HepG2 (cell line): ENCODE data around the gene GJC2. TPM values are rescaled to one million over a fixed set of nuclear protein-coding genes. Genes with fewer than 3 reads are reported as not detected.

Experiments used
- CBFB ChIP-seq: sonication (generic); formaldehyde crosslinking; IDR thresholded peaks from 2 replicates; pipeline ENCODE4 v1.4.0; 2020; ENCODE audit warnings: missing genetic modification reagents
- HES4 ChIP-seq: sonication (generic); formaldehyde crosslinking; IDR thresholded peaks from 2 replicates; pipeline ENCODE4 v1.9.0; 2021; ENCODE audit warnings: mild to moderate bottlenecking, missing genetic modification reagents, borderline replicate concordance
- JARID2 ChIP-seq: sonication (generic); formaldehyde crosslinking; IDR thresholded peaks from 2 replicates; pipeline ENCODE4 v1.8.1; 2023; ENCODE audit warnings: missing genetic modification reagents, inconsistent platforms; ENCODE audit not compliant: insufficient replicate concordance
- JUN ChIP-seq: sonication (generic); formaldehyde crosslinking; IDR thresholded peaks from 2 replicates; pipeline ENCODE4 v1.4.0; 2020; ENCODE audit warnings: mild to moderate bottlenecking, missing genetic modification reagents
- ZNF10 ChIP-seq: sonication (generic); formaldehyde crosslinking; IDR thresholded peaks from 2 replicates; pipeline ENCODE4 v1.4.0; 2020; ENCODE audit warnings: mild to moderate bottlenecking, low read depth, missing genetic modification reagents, borderline replicate concordance
- ZNF510 ChIP-seq: sonication (generic); formaldehyde crosslinking; IDR thresholded peaks from 2 replicates; pipeline ENCODE4 v1.4.0; 2020; ENCODE audit warnings: low read depth, mild to moderate bottlenecking, missing genetic modification reagents
- polyA plus RNA-seq, 8 experiments: library from polyadenylated mRNA; depleted of rRNA in 3 of 8; stranded (reverse) in 7 of 8; unstranded in 1 of 8; fragments of >200 nt; fragmentation: Illumina TruSeq in 4 of 8; extraction: Trizol in 4 of 8; gene quantifications; 2 replicates each; pipeline versions ENCODE4 v1.2.1 to v1.2.3, GENCODE V29; 2011 to 2016; ENCODE audit warnings: low read depth in 4 of 8, missing spikeins in 1 of 8, mixed read lengths in 1 of 8; ENCODE audit not compliant: insufficient read depth in 1 of 8
- total RNA-seq, 5 experiments: library from RNA; depleted of rRNA; stranded (reverse); fragments of >200 nt; fragmentation: Illumina TruSeq; extraction: Trizol; gene quantifications; 2 replicates each; pipeline ENCODE4 v1.2.3, GENCODE V29; 2016; ENCODE audit warnings: low read depth in 1 of 5
- TF ChIP-seq, protein P1 (sequence below): IDR thresholded peaks from 2 replicates; pipeline ENCODE4 v1.6.1; 2016; ENCODE audit warnings: low read depth, borderline replicate concordance
- TF ChIP-seq, protein P2 (sequence below): sonication (generic); formaldehyde crosslinking; IDR thresholded peaks from 2 replicates; pipeline ENCODE4 v1.9.0; 2022; ENCODE audit warnings: low read depth, missing genetic modification reagents
- TF ChIP-seq, protein P3 (sequence below), 2 experiments: sonication (generic) in 1 of 2; formaldehyde crosslinking in 1 of 2; IDR thresholded peaks; 2 replicates each; pipeline versions ENCODE4 v1.6.1 to v1.9.0; 2014 to 2022; ENCODE audit warnings: antibody characterized with exemption in 1 of 2, borderline replicate concordance in 1 of 2, inconsistent platforms in 1 of 2, low read depth in 1 of 2, missing genetic modification reagents in 1 of 2
- TF ChIP-seq, protein P4 (sequence below): sonication (generic); formaldehyde crosslinking; IDR thresholded peaks from 2 replicates; pipeline ENCODE4 v1.4.0; 2020; ENCODE audit warnings: missing genetic modification reagents
- TF ChIP-seq, protein P5 (sequence below): sonication (generic); formaldehyde crosslinking; IDR thresholded peaks from 2 replicates; pipeline ENCODE4 v1.8.0; 2022; ENCODE audit warnings: mild to moderate bottlenecking, missing genetic modification reagents, moderate library complexity

GJC2 gene
- total and polyA plus RNA-seq, 2 of the 13 experiments (the other 11 are each of a cell fraction or from before 2014, with no cell fraction given), result 1.6 to 3.8 TPM

DNA sequence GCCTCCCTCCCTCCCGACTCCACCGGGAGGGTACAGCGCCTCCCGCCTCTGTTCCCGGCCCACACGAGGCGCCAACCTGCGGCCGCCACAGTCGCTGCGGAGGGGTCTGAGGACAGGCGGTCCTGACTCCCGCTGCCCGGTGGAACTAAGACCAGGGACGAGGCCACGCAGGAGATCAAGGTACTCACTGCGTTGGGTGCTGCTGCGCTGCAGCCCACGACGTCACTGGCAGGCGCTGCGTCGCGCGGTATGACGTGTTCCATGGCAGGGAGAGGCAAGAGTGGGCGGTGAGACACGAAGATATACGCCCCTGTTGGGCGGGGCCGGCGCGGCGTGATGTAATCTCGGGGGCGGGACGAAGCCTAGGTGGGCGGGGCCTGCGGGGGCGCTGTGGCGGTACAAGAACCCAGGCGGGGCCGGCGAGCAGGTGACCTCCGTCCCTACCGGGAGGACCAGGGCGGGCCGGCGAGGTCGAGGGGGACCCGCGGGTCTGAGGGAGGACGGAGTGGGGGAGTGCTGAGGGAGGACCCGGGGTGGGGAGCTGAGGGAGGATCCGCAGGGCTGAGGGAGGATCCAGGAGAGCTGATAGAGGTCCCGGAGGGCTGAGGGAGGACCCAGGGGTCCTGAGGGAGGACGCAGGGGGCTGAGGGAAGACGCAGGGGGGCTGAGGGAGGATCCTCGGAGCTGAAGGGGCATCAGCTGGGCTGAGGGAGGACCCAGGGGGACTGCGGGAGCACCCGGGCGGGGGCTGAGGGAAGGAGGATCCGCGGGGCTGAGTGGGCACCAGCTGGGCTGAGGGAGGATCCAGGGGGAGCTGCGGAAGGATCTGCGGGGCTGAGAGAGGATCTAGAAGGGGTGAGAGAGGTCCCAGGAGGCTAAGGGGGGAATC is 40.4 kb upstream of the GJC2 start, which contains the start of gene MRPL55 (continued):
- TF ChIP-seq, protein P1, sequence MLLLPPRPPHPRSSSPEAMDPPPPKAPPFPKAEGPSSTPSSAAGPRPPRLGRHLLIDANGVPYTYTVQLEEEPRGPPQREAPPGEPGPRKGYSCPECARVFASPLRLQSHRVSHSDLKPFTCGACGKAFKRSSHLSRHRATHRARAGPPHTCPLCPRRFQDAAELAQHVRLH (CRISPR knock-in tag), result peak; percentile 88
- TF ChIP-seq, protein P2, sequence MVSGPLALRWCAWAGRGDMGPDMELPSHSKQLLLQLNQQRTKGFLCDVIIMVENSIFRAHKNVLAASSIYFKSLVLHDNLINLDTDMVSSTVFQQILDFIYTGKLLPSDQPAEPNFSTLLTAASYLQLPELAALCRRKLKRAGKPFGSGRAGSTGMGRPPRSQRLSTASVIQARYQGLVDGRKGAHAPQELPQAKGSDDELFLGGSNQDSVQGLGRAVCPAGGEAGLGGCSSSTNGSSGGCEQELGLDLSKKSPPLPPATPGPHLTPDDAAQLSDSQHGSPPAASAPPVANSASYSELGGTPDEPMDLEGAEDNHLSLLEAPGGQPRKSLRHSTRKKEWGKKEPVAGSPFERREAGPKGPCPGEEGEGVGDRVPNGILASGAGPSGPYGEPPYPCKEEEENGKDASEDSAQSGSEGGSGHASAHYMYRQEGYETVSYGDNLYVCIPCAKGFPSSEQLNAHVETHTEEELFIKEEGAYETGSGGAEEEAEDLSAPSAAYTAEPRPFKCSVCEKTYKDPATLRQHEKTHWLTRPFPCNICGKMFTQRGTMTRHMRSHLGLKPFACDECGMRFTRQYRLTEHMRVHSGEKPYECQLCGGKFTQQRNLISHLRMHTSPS (CRISPR knock-in tag), result no peak
- TF ChIP-seq, protein P3, sequence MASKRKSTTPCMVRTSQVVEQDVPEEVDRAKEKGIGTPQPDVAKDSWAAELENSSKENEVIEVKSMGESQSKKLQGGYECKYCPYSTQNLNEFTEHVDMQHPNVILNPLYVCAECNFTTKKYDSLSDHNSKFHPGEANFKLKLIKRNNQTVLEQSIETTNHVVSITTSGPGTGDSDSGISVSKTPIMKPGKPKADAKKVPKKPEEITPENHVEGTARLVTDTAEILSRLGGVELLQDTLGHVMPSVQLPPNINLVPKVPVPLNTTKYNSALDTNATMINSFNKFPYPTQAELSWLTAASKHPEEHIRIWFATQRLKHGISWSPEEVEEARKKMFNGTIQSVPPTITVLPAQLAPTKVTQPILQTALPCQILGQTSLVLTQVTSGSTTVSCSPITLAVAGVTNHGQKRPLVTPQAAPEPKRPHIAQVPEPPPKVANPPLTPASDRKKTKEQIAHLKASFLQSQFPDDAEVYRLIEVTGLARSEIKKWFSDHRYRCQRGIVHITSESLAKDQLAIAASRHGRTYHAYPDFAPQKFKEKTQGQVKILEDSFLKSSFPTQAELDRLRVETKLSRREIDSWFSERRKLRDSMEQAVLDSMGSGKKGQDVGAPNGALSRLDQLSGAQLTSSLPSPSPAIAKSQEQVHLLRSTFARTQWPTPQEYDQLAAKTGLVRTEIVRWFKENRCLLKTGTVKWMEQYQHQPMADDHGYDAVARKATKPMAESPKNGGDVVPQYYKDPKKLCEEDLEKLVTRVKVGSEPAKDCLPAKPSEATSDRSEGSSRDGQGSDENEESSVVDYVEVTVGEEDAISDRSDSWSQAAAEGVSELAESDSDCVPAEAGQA (IDR thresholded peaks at IDR 0.05; ENCODE audit: low read depth), result peak; percentile 99
- TF ChIP-seq, protein P3 (CRISPR knock-in tag; IDR thresholded peaks at IDR 0.05; ENCODE audit: borderline replicate concordance), result no peak
- 0 out of 2 replicates have a peak, but pooled peaks have one; percentile 44 for TF ChIP-seq ZNF510 (CRISPR knock-in tag)
- TF ChIP-seq HES4 (CRISPR knock-in tag), result peak; percentile 73; the same call in 1 of the 2 replicates
- TF ChIP-seq JARID2, result peak; percentile 63
- peak; percentile 87; the same call in 1 of the 2 replicates for TF ChIP-seq JUN
- TF ChIP-seq, protein P4, sequence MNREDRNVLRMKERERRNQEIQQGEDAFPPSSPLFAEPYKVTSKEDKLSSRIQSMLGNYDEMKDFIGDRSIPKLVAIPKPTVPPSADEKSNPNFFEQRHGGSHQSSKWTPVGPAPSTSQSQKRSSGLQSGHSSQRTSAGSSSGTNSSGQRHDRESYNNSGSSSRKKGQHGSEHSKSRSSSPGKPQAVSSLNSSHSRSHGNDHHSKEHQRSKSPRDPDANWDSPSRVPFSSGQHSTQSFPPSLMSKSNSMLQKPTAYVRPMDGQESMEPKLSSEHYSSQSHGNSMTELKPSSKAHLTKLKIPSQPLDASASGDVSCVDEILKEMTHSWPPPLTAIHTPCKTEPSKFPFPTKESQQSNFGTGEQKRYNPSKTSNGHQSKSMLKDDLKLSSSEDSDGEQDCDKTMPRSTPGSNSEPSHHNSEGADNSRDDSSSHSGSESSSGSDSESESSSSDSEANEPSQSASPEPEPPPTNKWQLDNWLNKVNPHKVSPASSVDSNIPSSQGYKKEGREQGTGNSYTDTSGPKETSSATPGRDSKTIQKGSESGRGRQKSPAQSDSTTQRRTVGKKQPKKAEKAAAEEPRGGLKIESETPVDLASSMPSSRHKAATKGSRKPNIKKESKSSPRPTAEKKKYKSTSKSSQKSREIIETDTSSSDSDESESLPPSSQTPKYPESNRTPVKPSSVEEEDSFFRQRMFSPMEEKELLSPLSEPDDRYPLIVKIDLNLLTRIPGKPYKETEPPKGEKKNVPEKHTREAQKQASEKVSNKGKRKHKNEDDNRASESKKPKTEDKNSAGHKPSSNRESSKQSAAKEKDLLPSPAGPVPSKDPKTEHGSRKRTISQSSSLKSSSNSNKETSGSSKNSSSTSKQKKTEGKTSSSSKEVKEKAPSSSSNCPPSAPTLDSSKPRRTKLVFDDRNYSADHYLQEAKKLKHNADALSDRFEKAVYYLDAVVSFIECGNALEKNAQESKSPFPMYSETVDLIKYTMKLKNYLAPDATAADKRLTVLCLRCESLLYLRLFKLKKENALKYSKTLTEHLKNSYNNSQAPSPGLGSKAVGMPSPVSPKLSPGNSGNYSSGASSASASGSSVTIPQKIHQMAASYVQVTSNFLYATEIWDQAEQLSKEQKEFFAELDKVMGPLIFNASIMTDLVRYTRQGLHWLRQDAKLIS, result no peak
- TF ChIP-seq, protein P5, sequence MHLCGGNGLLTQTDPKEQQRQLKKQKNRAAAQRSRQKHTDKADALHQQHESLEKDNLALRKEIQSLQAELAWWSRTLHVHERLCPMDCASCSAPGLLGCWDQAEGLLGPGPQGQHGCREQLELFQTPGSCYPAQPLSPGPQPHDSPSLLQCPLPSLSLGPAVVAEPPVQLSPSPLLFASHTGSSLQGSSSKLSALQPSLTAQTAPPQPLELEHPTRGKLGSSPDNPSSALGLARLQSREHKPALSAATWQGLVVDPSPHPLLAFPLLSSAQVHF (CRISPR knock-in tag), result no peak
- peak; percentile 90 for TF ChIP-seq CBFB
- TF ChIP-seq ZNF10 (CRISPR knock-in tag), result no peak
